Kidney (tissue), 14 donors: ENCODE measurements around the gene PHETA1. TPM values are rescaled to one million over a fixed set of nuclear protein-coding genes. Genes with fewer than 3 reads are reported as not detected.
A peak's percentile ranks its signal among the peaks of the same experiment; 100 is the strongest.

ENCODE experiments used
- DNase-seq, 5 donors: peaks; one replicate each; pipeline ENCODE4 v3.0.0-alpha.2; 2013 to 2020
- FAIRE-seq: peaks from 2 replicates; lab custom pipeline; 2012; peaks lifted over from hg19 to GRCh38; lab: Jason Lieb, UNC
- H3K27ac ChIP-seq, 2 donors: one replicate each; pipeline ENCODE4 v1.7.0; 2013; ENCODE audit warnings: low read depth in 2 of 2, low read length in 2 of 2, inconsistent platforms in 1 of 2
- H3K27me3 ChIP-seq: one replicate; pipeline ENCODE4 v1.7.1; 2013; ENCODE audit warnings: low read length, inconsistent platforms; ENCODE audit not compliant: control insufficient read depth, insufficient read depth
- H3K36me3 ChIP-seq, 3 donors: one replicate each; pipeline versions ENCODE4 v1.7.0 to v1.7.1; 2013; ENCODE audit warnings: low read length in 3 of 3, control low read depth in 1 of 3, inconsistent platforms in 1 of 3; ENCODE audit not compliant: insufficient read depth in 3 of 3, control insufficient read depth in 2 of 3
- H3K4me1 ChIP-seq, 3 donors: one replicate each; pipeline versions ENCODE4 v1.7.0 to v1.7.1; 2013; ENCODE audit warnings: low read length in 3 of 3, inconsistent platforms in 1 of 3, low read depth in 1 of 3; ENCODE audit not compliant: control insufficient read depth in 2 of 3, insufficient read depth in 2 of 3
- H3K4me3 ChIP-seq, 3 donors: one replicate each; pipeline versions ENCODE4 v1.7.0 to v1.8.1; 2013; ENCODE audit warnings: low read length in 3 of 3, control low read depth in 1 of 3, inconsistent platforms in 1 of 3
- H3K9ac ChIP-seq, 3 donors: one replicate each; pipeline versions ENCODE4 v1.7.0 to v1.7.1; 2013; ENCODE audit warnings: low read length in 3 of 3, control low read depth in 1 of 3, inconsistent platforms in 1 of 3
- H3K9me3 ChIP-seq, 3 donors: one replicate each; pipeline versions ENCODE4 v1.7.0 to v1.7.1; 2013; ENCODE audit warnings: low read length in 3 of 3, control low read depth in 1 of 3, inconsistent platforms in 1 of 3; ENCODE audit not compliant: control insufficient read depth in 2 of 3, insufficient read depth in 1 of 3
- intact Hi-C: fragments of 100-400 bp; cut with DNase I; formaldehyde crosslinking; loops from one replicate; pipeline ENCODE4 v1.11.1; 2022
- polyA plus RNA-seq: library from polyadenylated mRNA; stranded (reverse); fragments of 350-450 nt; fragmentation: Illumina TruSeq; extraction: RNeasy Lipid Tissue Mini Kit (QIAGEN cat#74804); gene quantifications from one replicate; pipeline ENCODE4 v1.2.3, GENCODE V29; 2014; ENCODE audit warnings: low read depth, low replicate concordance; ENCODE audit not compliant: insufficient read depth
- total RNA-seq: library from RNA; stranded (reverse); fragmentation: NEBNext Ultra II Directional; extraction: Animal tissue kit (Norgen Biotek cat#: 25700); gene quantifications from one replicate; pipeline ENCODE4 v1.2.1, GENCODE V29; 2021
- TF ChIP-seq, protein P1 (sequence below): IDR thresholded peaks from 3 replicates; pipeline ENCODE4 v1.5.1; 2012; ENCODE audit warnings: mild to moderate bottlenecking, moderate library complexity, borderline replicate concordance; ENCODE audit not compliant: insufficient read depth; ENCODE audit errors: extremely low read depth
- donor health status: control.
- donor health status: control.
- donor health status: control.
- donor health status: control.
- donor health status: control.
- donor health status: DM: yes; HTN: yes; CAD: no.
- donor health status: Normal renal cell carcinoma (clear cell type).

The PHETA1 gene
- total and polyA plus RNA-seq, 2 donors from 2014 or later = 6.3 to 19.0 TPM

DNA sequence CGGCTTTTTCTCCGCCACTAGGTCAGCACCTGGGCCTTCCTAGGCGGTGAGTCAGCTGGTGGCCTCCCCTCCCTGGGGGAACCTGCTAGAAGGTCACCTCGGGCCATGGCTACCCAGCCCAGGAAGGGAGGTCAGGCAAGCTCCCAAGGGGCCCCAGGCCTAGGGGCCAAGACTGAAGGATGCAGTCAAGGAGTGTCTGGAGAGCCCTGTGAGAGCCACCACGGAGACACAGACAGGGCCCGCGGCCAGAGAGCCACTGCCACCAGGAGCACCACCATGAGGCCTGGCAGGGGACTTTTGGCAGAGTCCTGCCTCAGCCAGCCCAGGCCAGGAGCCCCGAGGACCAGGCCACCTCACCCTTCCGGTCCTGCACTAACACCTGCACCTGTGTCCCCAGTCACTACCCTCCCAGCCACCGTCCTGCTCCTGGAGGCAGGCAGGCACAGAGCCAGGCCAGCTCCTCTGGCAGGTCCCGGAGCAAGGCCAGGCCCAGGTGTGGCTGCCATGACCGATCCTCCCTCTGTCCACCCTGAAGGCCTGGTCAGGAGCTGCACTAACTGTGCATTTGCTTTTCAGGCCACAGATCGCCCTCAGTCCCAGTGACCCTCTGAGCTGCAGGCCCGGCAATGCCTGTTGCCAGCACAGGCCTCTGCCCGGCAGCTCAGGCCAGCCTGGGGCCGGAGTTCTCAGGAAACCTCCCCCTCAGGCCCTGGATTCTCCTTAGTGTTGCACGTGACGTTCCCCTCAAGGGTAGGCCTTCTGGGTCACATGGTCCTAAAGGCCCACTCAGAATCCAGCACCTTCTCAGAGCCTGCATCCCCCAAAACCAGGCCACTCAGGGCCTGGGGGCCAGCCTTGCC, 6.9 kb downstream of the PHETA1 start:
- Histone ChIP-seq H3K9ac (no peak overlapping the region), H3K9me3 (no peaks in the 10 kb centered on the region), H3K4me1 (peaks cover 0 to 10% (median under 1%) of the 10 kb centered on the region in 3 donors), H3K27ac (no peak overlapping the region), H3K4me3 (no peak overlapping the region), H3K36me3 (no peaks in the 10 kb centered on the region), H3K27me3 (no peaks in the 10 kb centered on the region)
- peak in 1 of 5 donors; percentile 80 for DNase-seq
- TF ChIP-seq, protein P1, sequence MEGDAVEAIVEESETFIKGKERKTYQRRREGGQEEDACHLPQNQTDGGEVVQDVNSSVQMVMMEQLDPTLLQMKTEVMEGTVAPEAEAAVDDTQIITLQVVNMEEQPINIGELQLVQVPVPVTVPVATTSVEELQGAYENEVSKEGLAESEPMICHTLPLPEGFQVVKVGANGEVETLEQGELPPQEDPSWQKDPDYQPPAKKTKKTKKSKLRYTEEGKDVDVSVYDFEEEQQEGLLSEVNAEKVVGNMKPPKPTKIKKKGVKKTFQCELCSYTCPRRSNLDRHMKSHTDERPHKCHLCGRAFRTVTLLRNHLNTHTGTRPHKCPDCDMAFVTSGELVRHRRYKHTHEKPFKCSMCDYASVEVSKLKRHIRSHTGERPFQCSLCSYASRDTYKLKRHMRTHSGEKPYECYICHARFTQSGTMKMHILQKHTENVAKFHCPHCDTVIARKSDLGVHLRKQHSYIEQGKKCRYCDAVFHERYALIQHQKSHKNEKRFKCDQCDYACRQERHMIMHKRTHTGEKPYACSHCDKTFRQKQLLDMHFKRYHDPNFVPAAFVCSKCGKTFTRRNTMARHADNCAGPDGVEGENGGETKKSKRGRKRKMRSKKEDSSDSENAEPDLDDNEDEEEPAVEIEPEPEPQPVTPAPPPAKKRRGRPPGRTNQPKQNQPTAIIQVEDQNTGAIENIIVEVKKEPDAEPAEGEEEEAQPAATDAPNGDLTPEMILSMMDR = no peak
- intact Hi-C loops = no loop called here
- FAIRE-seq = no peak

DNA sequence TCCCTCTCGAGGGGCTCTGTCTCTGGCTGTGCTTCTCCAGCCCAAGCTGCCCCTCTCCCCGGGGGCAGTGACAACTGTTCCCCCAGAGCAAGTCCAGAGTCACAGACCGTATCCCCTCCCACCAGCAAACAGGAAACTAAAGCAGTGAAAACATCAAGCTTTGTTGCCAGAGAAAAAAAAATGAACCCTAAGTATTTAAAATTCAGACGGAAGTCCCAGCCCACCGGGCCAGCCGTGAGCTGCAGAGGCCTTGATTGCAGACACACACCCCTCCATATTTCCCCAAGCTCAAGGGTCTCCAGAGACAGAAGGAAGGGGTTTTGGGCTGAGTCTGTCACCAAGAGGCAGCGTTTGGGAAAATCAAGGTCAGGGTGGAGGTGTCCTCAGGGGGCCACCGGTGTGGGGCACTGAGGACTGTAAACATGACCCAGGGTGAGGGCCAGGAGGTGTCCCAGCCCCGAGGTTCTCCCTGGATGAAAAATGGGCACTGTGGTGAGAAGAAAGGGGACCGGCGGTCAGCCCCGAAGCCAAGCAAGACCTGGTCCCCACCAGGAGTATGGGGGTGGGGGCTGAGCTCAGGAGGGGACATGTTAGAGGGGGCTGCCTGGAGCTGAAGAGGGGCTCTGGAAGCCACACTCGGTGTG, 7.7 kb downstream of the PHETA1 start:
- no peaks in the 10 kb centered on the region for H3K27me3 ChIP-seq
- no peaks in the 10 kb centered on the region for H3K9me3 ChIP-seq
- no peaks in the 10 kb centered on the region for H3K36me3 ChIP-seq
- peaks cover 0 to 10% (median 0%) of the 10 kb centered on the region in 3 donors for H3K4me1 ChIP-seq
- DNase-seq (peak in 1 of 5 donors; percentile 42), FAIRE-seq (no peak)
- no peak overlapping the region for H3K27ac ChIP-seq
- intact Hi-C loops = no loop called here
- H3K4me3 ChIP-seq = no peak overlapping the region
- TF ChIP-seq, protein P1 = no peak
- H3K9ac ChIP-seq = no peak overlapping the region

DNA sequence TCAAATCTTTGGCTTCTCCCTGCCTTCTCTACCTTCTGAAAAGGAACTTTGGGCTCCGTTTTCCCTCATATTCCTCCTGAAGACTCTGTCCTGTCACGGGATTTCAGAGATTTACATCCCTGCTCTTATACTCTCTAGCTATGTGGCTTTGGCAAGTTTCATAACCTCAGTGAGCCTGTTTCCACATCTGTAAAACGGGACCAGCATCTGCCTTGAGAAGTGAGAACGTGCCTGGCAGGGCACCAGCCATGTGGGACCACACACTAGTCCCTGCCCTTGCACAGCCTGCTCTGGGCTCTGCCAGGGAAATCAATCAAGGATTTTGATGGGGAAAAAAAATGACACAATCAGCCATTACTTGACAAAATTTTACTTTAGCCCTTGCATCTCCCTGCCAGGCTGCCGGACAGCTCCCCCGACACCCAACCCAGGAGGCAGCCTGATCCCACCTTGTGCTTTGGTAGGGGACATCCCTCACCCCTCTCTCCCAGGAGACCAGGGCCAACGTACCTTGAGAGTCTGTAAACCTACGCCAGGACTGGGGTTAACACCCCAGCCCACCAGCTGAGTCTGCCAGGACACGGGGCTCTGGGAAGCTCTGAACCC, 8.5 kb downstream of the PHETA1 start:
- H3K27me3 ChIP-seq = no peaks in the 10 kb centered on the region
- no peak overlapping the region for H3K27ac ChIP-seq
- no peak for DNase-seq
- H3K36me3 ChIP-seq = no peaks in the 10 kb centered on the region
- no peak for FAIRE-seq
- TF ChIP-seq, protein P1 = no peak
- H3K9ac ChIP-seq = no peak overlapping the region
- intact Hi-C loops = no loop called here
- H3K4me1 ChIP-seq = peaks cover 0 to 10% (median 0%) of the 10 kb centered on the region in 3 donors
- no peak overlapping the region for H3K4me3 ChIP-seq
- no peaks in the 10 kb centered on the region for H3K9me3 ChIP-seq
